ENCODE data around the gene CTNNA2.

CTNNA2 gene

GRCh38 chr2:80506563-80506962 lies 993.7 kb downstream of the CTNNA2 start:
- Histone ChIP-seq H3K9ac (ENCODE audit: low read depth, low read length) (no peak overlapping the region), H3K9me3 (ENCODE audit: control insufficient read depth, insufficient read depth, low read length) (no peaks in the 10 kb centered on the region), H3K27me3 (ENCODE audit: control insufficient read depth, insufficient read depth, low read length) (no peaks in the 10 kb centered on the region), H3K4me3 (ENCODE audit: low read depth, low read length) (no peak overlapping the region), H3K36me3 (ENCODE audit: control insufficient read depth, insufficient read depth, low read length) (no peaks in the 10 kb centered on the region), H3K4me1 (ENCODE audit: control insufficient read depth, insufficient read depth, low read length) (no peaks in the 10 kb centered on the region)

- Histone ChIP-seq H3K4me3 (ENCODE audit: low read depth, low read length) (no peak overlapping the region), H3K9me3 (ENCODE audit: control insufficient read depth, insufficient read depth, low read length) (no peaks in the 10 kb centered on the region), H3K9ac (ENCODE audit: low read depth, low read length) (no peak overlapping the region), H3K36me3 (ENCODE audit: control insufficient read depth, insufficient read depth, low read length) (no peaks in the 10 kb centered on the region), H3K27me3 (ENCODE audit: control insufficient read depth, insufficient read depth, low read length) (no peaks in the 10 kb centered on the region), H3K4me1 (ENCODE audit: control insufficient read depth, insufficient read depth, low read length) (no peaks in the 10 kb centered on the region)
Measured at GRCh38 chr2:80510716-80511115, 997.9 kb downstream of the CTNNA2 start.

- Histone ChIP-seq H3K4me1 (ENCODE audit: control insufficient read depth, insufficient read depth, low read length) (no peaks in the 10 kb centered on the region), H3K36me3 (ENCODE audit: control insufficient read depth, insufficient read depth, low read length) (no peaks in the 10 kb centered on the region)
Measured at GRCh38 chr2:80515964-80516363, 1003.1 kb downstream of the CTNNA2 start.

GRCh38 chr2:80517316-80517715 lies 1004.5 kb downstream of the CTNNA2 start:
- Histone ChIP-seq H3K27me3 (ENCODE audit: control insufficient read depth, insufficient read depth, low read length) (no peaks in the 10 kb centered on the region), H3K4me1 (ENCODE audit: control insufficient read depth, insufficient read depth, low read length) (no peaks in the 10 kb centered on the region), H3K9me3 (ENCODE audit: control insufficient read depth, insufficient read depth, low read length) (no peaks in the 10 kb centered on the region), H3K4me3 (ENCODE audit: low read depth, low read length) (no peak overlapping the region), H3K9ac (ENCODE audit: low read depth, low read length) (no peak overlapping the region), H3K36me3 (ENCODE audit: control insufficient read depth, insufficient read depth, low read length) (no peaks in the 10 kb centered on the region)

More at GRCh38 chr2:80515964-80516363, 1003.1 kb downstream of the CTNNA2 start:
- no peak overlapping the region for H3K4me3 ChIP-seq (ENCODE audit: low read depth, low read length)
- H3K27me3 ChIP-seq (ENCODE audit: control insufficient read depth, insufficient read depth, low read length), result no peaks in the 10 kb centered on the region
- no peaks in the 10 kb centered on the region for H3K9me3 ChIP-seq (ENCODE audit: control insufficient read depth, insufficient read depth, low read length)
- no peak overlapping the region for H3K9ac ChIP-seq (ENCODE audit: low read depth, low read length)

GRCh38 chr2:80519121-80519643 lies 1006.3 kb downstream of the CTNNA2 start:
- no peaks in the 10 kb centered on the region for H3K9me3 ChIP-seq (ENCODE audit: control insufficient read depth, insufficient read depth, low read length)
- H3K4me3 ChIP-seq (ENCODE audit: low read depth, low read length), result no peak overlapping the region
- H3K27me3 ChIP-seq (ENCODE audit: control insufficient read depth, insufficient read depth, low read length), result no peaks in the 10 kb centered on the region
- no peaks in the 10 kb centered on the region for H3K36me3 ChIP-seq (ENCODE audit: control insufficient read depth, insufficient read depth, low read length)
- H3K4me1 ChIP-seq (ENCODE audit: control insufficient read depth, insufficient read depth, low read length), result no peaks in the 10 kb centered on the region
- H3K9ac ChIP-seq (ENCODE audit: low read depth, low read length), result no peak overlapping the region

GRCh38 chr2:80519699-80520291 lies 1006.9 kb downstream of the CTNNA2 start:
- no peaks in the 10 kb centered on the region for H3K36me3 ChIP-seq (ENCODE audit: control insufficient read depth, insufficient read depth, low read length)
- no peaks in the 10 kb centered on the region for H3K9me3 ChIP-seq (ENCODE audit: control insufficient read depth, insufficient read depth, low read length)
- no peaks in the 10 kb centered on the region for H3K4me1 ChIP-seq (ENCODE audit: control insufficient read depth, insufficient read depth, low read length)
- H3K27me3 ChIP-seq (ENCODE audit: control insufficient read depth, insufficient read depth, low read length), result no peaks in the 10 kb centered on the region
- no peak overlapping the region for H3K9ac ChIP-seq (ENCODE audit: low read depth, low read length)
- H3K4me3 ChIP-seq (ENCODE audit: low read depth, low read length), result no peak overlapping the region

GRCh38 chr2:80525152-80525551 lies 1012.3 kb downstream of the CTNNA2 start:
- Histone ChIP-seq H3K9me3 (ENCODE audit: control insufficient read depth, insufficient read depth, low read length) (no peaks in the 10 kb centered on the region), H3K27me3 (ENCODE audit: control insufficient read depth, insufficient read depth, low read length) (no peaks in the 10 kb centered on the region), H3K9ac (ENCODE audit: low read depth, low read length) (no peak overlapping the region), H3K4me3 (ENCODE audit: low read depth, low read length) (no peak overlapping the region), H3K36me3 (ENCODE audit: control insufficient read depth, insufficient read depth, low read length) (no peaks in the 10 kb centered on the region), H3K4me1 (ENCODE audit: control insufficient read depth, insufficient read depth, low read length) (peaks cover 4% of the 10 kb centered on the region)

- H3K9ac ChIP-seq (ENCODE audit: low read depth, low read length), result no peak overlapping the region
- no peaks in the 10 kb centered on the region for H3K36me3 ChIP-seq (ENCODE audit: control insufficient read depth, insufficient read depth, low read length)
- H3K4me1 ChIP-seq (ENCODE audit: control insufficient read depth, insufficient read depth, low read length), result peaks cover 4% of the 10 kb centered on the region
- no peaks in the 10 kb centered on the region for H3K27me3 ChIP-seq (ENCODE audit: control insufficient read depth, insufficient read depth, low read length)
- H3K4me3 ChIP-seq (ENCODE audit: low read depth, low read length), result no peak overlapping the region
- H3K9me3 ChIP-seq (ENCODE audit: control insufficient read depth, insufficient read depth, low read length), result no peaks in the 10 kb centered on the region
Measured at GRCh38 chr2:80527119-80527518, 1014.3 kb downstream of the CTNNA2 start.

GRCh38 chr2:80529466-80530165 lies 1016.8 kb downstream of the CTNNA2 start:
- Histone ChIP-seq H3K9me3 (ENCODE audit: control insufficient read depth, insufficient read depth, low read length) (no peaks in the 10 kb centered on the region), H3K27me3 (ENCODE audit: control insufficient read depth, insufficient read depth, low read length) (no peaks in the 10 kb centered on the region)

GRCh38 chr2:80530442-80531064 lies 1017.7 kb downstream of the CTNNA2 start:
- Histone ChIP-seq H3K9ac (ENCODE audit: low read depth, low read length) (no peak overlapping the region), H3K9me3 (ENCODE audit: control insufficient read depth, insufficient read depth, low read length) (no peaks in the 10 kb centered on the region), H3K4me3 (ENCODE audit: low read depth, low read length) (no peak overlapping the region), H3K4me1 (ENCODE audit: control insufficient read depth, insufficient read depth, low read length) (peaks cover 1% of the 10 kb centered on the region), H3K36me3 (ENCODE audit: control insufficient read depth, insufficient read depth, low read length) (no peaks in the 10 kb centered on the region), H3K27me3 (ENCODE audit: control insufficient read depth, insufficient read depth, low read length) (no peaks in the 10 kb centered on the region)

More at GRCh38 chr2:80529466-80530165, 1016.8 kb downstream of the CTNNA2 start:
- Histone ChIP-seq H3K4me1 (ENCODE audit: control insufficient read depth, insufficient read depth, low read length) (peaks cover 4% of the 10 kb centered on the region), H3K36me3 (ENCODE audit: control insufficient read depth, insufficient read depth, low read length) (no peaks in the 10 kb centered on the region), H3K4me3 (ENCODE audit: low read depth, low read length) (no peak overlapping the region), H3K9ac (ENCODE audit: low read depth, low read length) (no peak overlapping the region)

GRCh38 chr2:80531319-80531718 lies 1018.5 kb downstream of the CTNNA2 start:
- no peaks in the 10 kb centered on the region for H3K36me3 ChIP-seq (ENCODE audit: control insufficient read depth, insufficient read depth, low read length)
- H3K4me3 ChIP-seq (ENCODE audit: low read depth, low read length), result no peak overlapping the region
- H3K9ac ChIP-seq (ENCODE audit: low read depth, low read length), result no peak overlapping the region
- no peaks in the 10 kb centered on the region for H3K9me3 ChIP-seq (ENCODE audit: control insufficient read depth, insufficient read depth, low read length)
- no peaks in the 10 kb centered on the region for H3K4me1 ChIP-seq (ENCODE audit: control insufficient read depth, insufficient read depth, low read length)
- no peaks in the 10 kb centered on the region for H3K27me3 ChIP-seq (ENCODE audit: control insufficient read depth, insufficient read depth, low read length)
